ENCODE measurements around the gene CEP170B. TPM values are rescaled to one million over a fixed set of nuclear protein-coding genes. Genes with fewer than 3 reads are reported as not detected.

CEP170B gene
- total and polyA plus RNA-seq, 2 of the 13 experiments (the other 11 are each of a cell fraction or from before 2014, with no cell fraction given), result 4.3 to 8.8 TPM

DNA sequence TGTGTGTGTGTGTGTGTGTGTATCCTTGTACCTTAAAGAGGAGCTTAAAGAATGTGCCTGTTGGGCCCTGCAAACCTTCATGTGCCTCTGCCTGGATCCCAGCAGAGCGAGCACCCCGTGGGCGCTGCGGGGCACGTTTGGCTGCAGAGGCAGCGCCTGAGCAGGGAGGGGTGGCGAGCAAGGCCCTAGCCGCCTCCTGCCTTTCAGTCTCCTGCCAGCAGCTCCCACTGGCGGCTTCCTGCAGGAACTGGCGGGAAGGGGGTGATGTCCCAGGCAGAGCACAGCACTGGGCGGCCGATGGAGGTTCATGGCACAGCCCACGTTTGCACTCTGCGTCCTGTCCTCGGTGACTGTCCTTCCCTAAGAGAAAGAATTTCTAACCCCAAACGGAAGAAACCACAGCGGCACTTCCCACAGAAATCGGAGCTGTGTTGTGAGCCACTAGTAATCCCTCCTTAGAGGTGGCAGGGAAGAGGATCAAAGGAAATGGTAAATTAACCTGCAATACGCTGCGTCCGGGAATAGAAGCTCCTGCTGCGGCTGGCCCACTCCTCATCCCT, 44.3 kb upstream of the CEP170B start (continued):
- TF ChIP-seq, protein P1, sequence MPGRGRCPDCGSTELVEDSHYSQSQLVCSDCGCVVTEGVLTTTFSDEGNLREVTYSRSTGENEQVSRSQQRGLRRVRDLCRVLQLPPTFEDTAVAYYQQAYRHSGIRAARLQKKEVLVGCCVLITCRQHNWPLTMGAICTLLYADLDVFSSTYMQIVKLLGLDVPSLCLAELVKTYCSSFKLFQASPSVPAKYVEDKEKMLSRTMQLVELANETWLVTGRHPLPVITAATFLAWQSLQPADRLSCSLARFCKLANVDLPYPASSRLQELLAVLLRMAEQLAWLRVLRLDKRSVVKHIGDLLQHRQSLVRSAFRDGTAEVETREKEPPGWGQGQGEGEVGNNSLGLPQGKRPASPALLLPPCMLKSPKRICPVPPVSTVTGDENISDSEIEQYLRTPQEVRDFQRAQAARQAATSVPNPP (CRISPR knock-in tag; IDR thresholded peaks at IDR 0.05), result no peak
- TF ChIP-seq ZNF609 (CRISPR knock-in tag; IDR thresholded peaks at IDR 0.05; ENCODE audit: borderline replicate concordance) (0 out of 2 replicates have a peak, but pooled peaks have one; percentile 45), ZNF264 (CRISPR knock-in tag; IDR thresholded peaks at IDR 0.05) (no peak), ATF7-NPFF (CRISPR knock-in tag; IDR thresholded peaks at IDR 0.05; ENCODE audit: low read depth) (no peak), SRSF9 (IDR thresholded peaks at IDR 0.05; ENCODE audit: borderline replicate concordance, insufficient read depth, low read depth, low read length, poor library complexity, severe bottlenecking) (no peak), NPAS2 (CRISPR knock-in tag; IDR thresholded peaks at IDR 0.05; ENCODE audit: borderline replicate concordance) (no peak), ZEB1 (IDR thresholded peaks at IDR 0.05; ENCODE audit: insufficient replicate concordance, low read depth) (no peak), TRAFD1 (CRISPR knock-in tag; IDR thresholded peaks at IDR 0.05; ENCODE audit: borderline replicate concordance) (no peak), KLF13 (CRISPR knock-in tag; IDR thresholded peaks at IDR 0.05) (no peak; the same call in 1 of the 2 replicates), SMARCC2 (IDR thresholded peaks at IDR 0.05) (no peak), ZBTB2 (CRISPR knock-in tag; IDR thresholded peaks at IDR 0.05; ENCODE audit: low read depth) (no peak), ZNF549 (CRISPR knock-in tag; IDR thresholded peaks at IDR 0.05) (no peak), KDM6A (CRISPR knock-in tag; IDR thresholded peaks at IDR 0.05; ENCODE audit: low read depth) (no peak), ZNF839 (CRISPR knock-in tag; IDR thresholded peaks at IDR 0.05; ENCODE audit: borderline replicate concordance) (0 out of 2 replicates have a peak, but pooled peaks have one; percentile 74), NFE2 (CRISPR knock-in tag; IDR thresholded peaks at IDR 0.05) (no peak), POLR2AphosphoS5 (IDR thresholded peaks at IDR 0.05; ENCODE audit: low read depth, low read length) (no peak), CEBPB (IDR thresholded peaks at IDR 0.05; ENCODE audit: borderline replicate concordance, low read depth, low read length) (no peak), HOXA5 (CRISPR knock-in tag; IDR thresholded peaks at IDR 0.05) (no peak), ZNF674 (CRISPR knock-in tag; IDR thresholded peaks at IDR 0.05; ENCODE audit: low read depth) (no peak), ELK4 (CRISPR knock-in tag; IDR thresholded peaks at IDR 0.05; ENCODE audit: borderline replicate concordance) (no peak)
